CD8-positive, alpha-beta memory T cell (primary cell): Measurements from ENCODE around the gene TMEM69. TPM values are rescaled to one million over a fixed set of nuclear protein-coding genes. Genes with fewer than 3 reads are reported as not detected.

Experiments
- CTCF ChIA-PET: fragments of 350-600 bp; sonication (Branson Sonifier 250); formaldehyde crosslinking; loops from one replicate; lab custom pipeline; 2021; ENCODE audit warnings: antibody characterized with exemption; lab: Charles Lee
- POLR2A ChIA-PET: fragments of 350-600 bp; sonication (Branson Sonifier 250); formaldehyde crosslinking; loops from one replicate; lab custom pipeline; 2021; ENCODE audit warnings: antibody characterized with exemption; lab: Charles Lee
- DNase-seq, 5 donors: peaks; one replicate each; pipeline versions ENCODE4 v3.0.0 to v3.0.0-alpha.2; 2020 to 2022; ENCODE audit warnings: mixed read lengths in 1 of 5
- H3K27ac ChIP-seq: one replicate; pipeline ENCODE4 v1.7.0; 2013; ENCODE audit warnings: low read depth, mild to moderate bottlenecking, low read length, moderate library complexity
- H3K27me3 ChIP-seq: 2 replicates; pipeline ENCODE4 v1.7.0; 2013; ENCODE audit warnings: low read length, mild to moderate bottlenecking; ENCODE audit not compliant: insufficient read depth, poor library complexity, severe bottlenecking
- H3K36me3 ChIP-seq: 2 replicates; pipeline ENCODE4 v1.7.0; 2013; ENCODE audit warnings: mild to moderate bottlenecking, low read length, moderate library complexity; ENCODE audit not compliant: insufficient read depth
- H3K4me1 ChIP-seq: 2 replicates; pipeline ENCODE4 v1.7.0; 2013; ENCODE audit warnings: mild to moderate bottlenecking, low read length, moderate library complexity; ENCODE audit not compliant: insufficient read depth
- H3K4me3 ChIP-seq: 2 replicates; pipeline ENCODE4 v1.7.0; 2013; ENCODE audit warnings: mild to moderate bottlenecking, low read length
- H3K9me3 ChIP-seq: 2 replicates; pipeline ENCODE4 v1.7.0; 2013; ENCODE audit warnings: mild to moderate bottlenecking, low read length
- H3K27ac Mint-ChIP-seq, 8 donors: one replicate each; pipeline ENCODE4 v1.8.0; 2020 to 2021; ENCODE audit warnings: mixed read lengths in 8 of 8, mild to moderate bottlenecking in 6 of 8, inconsistent platforms in 3 of 8, moderate library complexity in 3 of 8
- H3K27me3 Mint-ChIP-seq, 2 donors: one replicate each; pipeline ENCODE4 v1.8.0; 2020 to 2021; ENCODE audit warnings: mixed read lengths in 2 of 2, mild to moderate bottlenecking in 1 of 2, moderate library complexity in 1 of 2
- H3K36me3 Mint-ChIP-seq, 3 donors: one replicate each; pipeline ENCODE4 v1.8.0; 2020 to 2021; ENCODE audit warnings: mixed read lengths in 3 of 3, inconsistent platforms in 1 of 3, mild to moderate bottlenecking in 1 of 3
- H3K4me1 Mint-ChIP-seq, 3 donors: one replicate each; pipeline ENCODE4 v1.8.0; 2020 to 2021; ENCODE audit warnings: mixed read lengths in 3 of 3, inconsistent platforms in 1 of 3, mild to moderate bottlenecking in 1 of 3
- H3K4me3 Mint-ChIP-seq, 7 donors: one replicate each; pipeline ENCODE4 v1.8.0; 2020 to 2021; ENCODE audit warnings: mixed read lengths in 7 of 7, mild to moderate bottlenecking in 6 of 7, moderate library complexity in 4 of 7, inconsistent platforms in 2 of 7
- H3K9me3 Mint-ChIP-seq, 5 donors: one replicate each; pipeline ENCODE4 v1.8.0; 2020 to 2022; ENCODE audit warnings: mixed read lengths in 5 of 5, mild to moderate bottlenecking in 3 of 5, moderate library complexity in 2 of 5, inconsistent platforms in 1 of 5
- polyA plus RNA-seq: library from polyadenylated mRNA; unstranded; fragments of 300-500 nt; fragmentation: Illumina TruSeq; gene quantifications from one replicate; pipeline ENCODE4 v1.2.3, GENCODE V29; 2021
- total RNA-seq, 2 experiments: library from RNA; stranded (reverse); gene quantifications; one replicate each; pipeline ENCODE4 v1.2.3, GENCODE V29; 2021

The TMEM69 gene
- total and polyA plus RNA-seq, 3 experiments from 2014 or later = 33.7 to 45.8 (median 45.2) TPM

DNA sequence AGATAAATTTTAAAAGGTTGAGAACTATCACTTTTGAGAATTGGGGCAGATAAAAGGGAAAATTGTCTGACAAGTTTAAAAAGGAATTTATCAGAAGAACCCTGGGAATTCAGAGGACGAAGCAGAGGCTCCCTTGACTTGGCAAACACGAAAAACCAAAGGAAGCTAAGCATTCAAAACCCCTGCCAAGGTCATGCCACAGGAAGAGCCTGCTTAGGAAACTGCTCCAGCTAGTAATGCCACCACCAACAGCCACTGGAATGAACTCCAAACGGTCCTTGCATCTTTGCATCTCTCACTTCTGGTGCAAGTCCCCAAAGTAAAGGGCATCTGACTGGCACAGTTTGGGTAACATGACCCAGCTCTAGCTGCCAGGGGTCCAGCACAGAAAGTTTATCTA is 8.9 kb upstream of the TMEM69 start:
- Histone ChIP-seq H3K27me3 (no peaks in the 10 kb centered on the region), H3K4me1 (peaks cover 81% of the 10 kb centered on the region), H3K4me3 (no peak overlapping the region), H3K27ac (no peak overlapping the region), H3K36me3 (peaks cover 5% of the 10 kb centered on the region), H3K9me3 (no peaks in the 10 kb centered on the region)
- POLR2A ChIA-PET = interaction anchor here (1.0 kb wide), 1 partner anchor 8 kb away, joined by 3 read pairs; no protein-coding TSS in a partner anchor
- DNase-seq = no peak
- CTCF ChIA-PET = no interaction called here
- H3K36me3 Mint-ChIP-seq = peaks cover 0 to 20% (median 0%) of the 10 kb centered on the region in 3 donors
- H3K4me3 Mint-ChIP-seq = peak overlapping the region in 4 of 7 donors; percentile 24 to 57 (median 52)
- no peaks in the 10 kb centered on the region for H3K27me3 Mint-ChIP-seq
- no peaks in the 10 kb centered on the region for H3K9me3 Mint-ChIP-seq
- H3K27ac Mint-ChIP-seq = peak overlapping the region in 7 of 8 donors; percentile 27 to 47 (median 36)
- H3K4me1 Mint-ChIP-seq = peaks cover 65 to 95% (median 88%) of the 10 kb centered on the region in 3 donors

GRCh38 chr1:45682942-45683341 is 5.0 kb upstream of the TMEM69 start:
- H3K9me3 ChIP-seq = no peaks in the 10 kb centered on the region
- Mint-ChIP-seq H3K27me3 (peaks cover 0 to 4% of the 10 kb centered on the region in 2 donors), H3K9me3 (no peaks in the 10 kb centered on the region), H3K4me3 (peak overlapping the region in 3 of 7 donors; percentile 2 to 38 (median 32)), H3K27ac (no peak overlapping the region), H3K4me1 (peaks cover 66 to 83% (median 77%) of the 10 kb centered on the region in 3 donors), H3K36me3 (peaks cover 0 to 36% (median 0%) of the 10 kb centered on the region in 3 donors)
- peaks cover 76% of the 10 kb centered on the region for H3K4me1 ChIP-seq
- DNase-seq = no peak
- H3K27me3 ChIP-seq = no peaks in the 10 kb centered on the region
- no peak overlapping the region for H3K27ac ChIP-seq
- POLR2A ChIA-PET = interaction anchor here (0.6 kb wide), 1 partner anchor 51 kb away, joined by 4 read pairs; no protein-coding TSS in a partner anchor
- H3K4me3 ChIP-seq = no peak overlapping the region
- CTCF ChIA-PET = no interaction called here
- H3K36me3 ChIP-seq = no peaks in the 10 kb centered on the region

GRCh38 chr1:45684402-45684801 is 3.6 kb upstream of the TMEM69 start:
- Histone ChIP-seq H3K4me1 (peaks cover 72% of the 10 kb centered on the region), H3K9me3 (no peaks in the 10 kb centered on the region), H3K27ac (peak overlapping the region; percentile 92), H3K4me3 (no peak overlapping the region), H3K27me3 (no peaks in the 10 kb centered on the region), H3K36me3 (no peaks in the 10 kb centered on the region)
- Mint-ChIP-seq H3K27me3 (peaks cover 0 to 7% of the 10 kb centered on the region in 2 donors), H3K4me1 (peaks cover 62 to 81% (median 70%) of the 10 kb centered on the region in 3 donors), H3K27ac (peak overlapping the region in 3 of 8 donors; percentile 52 to 87 (median 77)), H3K4me3 (peak overlapping the region; percentile 43 to 100 (median 99)), H3K9me3 (no peaks in the 10 kb centered on the region), H3K36me3 (peaks cover 0 to 40% (median 0%) of the 10 kb centered on the region in 3 donors)
- ChIA-PET POLR2A (interaction anchor here (0.8 kb wide), 1 partner anchor 100 kb away, joined by 3 read pairs; no protein-coding TSS in a partner anchor), CTCF (interaction anchor here (0.6 kb wide), 1 partner anchor 154 kb away, joined by 3 read pairs; no protein-coding TSS in a partner anchor)
- no peak for DNase-seq

GRCh38 chr1:45685308-45686014 is 2.5 kb upstream of the TMEM69 start:
- POLR2A ChIA-PET = interaction anchor here (0.8 to 1.7 kb wide), 9 partner anchors 9 to 964 kb away, joined by 3 to 11 read pairs (median 5); partner anchors contain the start of genes EIF2B3, IPP, MUTYH and NASP
- H3K36me3 ChIP-seq = no peaks in the 10 kb centered on the region
- peak overlapping the region; percentile 98 to 100 (median 99) for H3K27ac Mint-ChIP-seq

GRCh38 chr1:45686015-45686287 is 2.0 kb upstream of the TMEM69 start:
- peaks cover 59% of the 10 kb centered on the region for H3K4me1 ChIP-seq
- no peaks in the 10 kb centered on the region for H3K36me3 ChIP-seq
- ChIA-PET CTCF (interaction anchor here (0.8 to 1.4 kb wide), 5 partner anchors 9 to 674 kb away, joined by 3 read pairs; partner anchors contain the start of gene UROD), POLR2A (interaction anchor here (0.7 to 1.7 kb wide), 11 partner anchors 9 to 964 kb away, joined by 3 to 11 read pairs (median 5); partner anchors contain the start of genes EIF2B3, IPP, MUTYH and NASP)
- H3K4me3 ChIP-seq = peak overlapping the region; percentile 85
- H3K4me1 Mint-ChIP-seq = peaks cover 51 to 78% (median 64%) of the 10 kb centered on the region in 3 donors
- peak overlapping the region; percentile 98 to 100 (median 99) for H3K27ac Mint-ChIP-seq
- peaks cover 0 to 40% (median 2%) of the 10 kb centered on the region in 3 donors for H3K36me3 Mint-ChIP-seq
- H3K9me3 ChIP-seq = no peaks in the 10 kb centered on the region
- H3K27me3 Mint-ChIP-seq = peaks cover 0 to 7% of the 10 kb centered on the region in 2 donors
- H3K9me3 Mint-ChIP-seq = no peaks in the 10 kb centered on the region
- peak overlapping the region; percentile 98 to 100 (median 100) for H3K4me3 Mint-ChIP-seq
- H3K27me3 ChIP-seq = no peaks in the 10 kb centered on the region
- peak in 3 of 5 donors; percentile 47 to 80 (median 56) for DNase-seq
- H3K27ac ChIP-seq = peak overlapping the region; percentile 92

More at GRCh38 chr1:45685308-45686014, 2.5 kb upstream of the TMEM69 start:
- Mint-ChIP-seq H3K36me3 (peaks cover 0 to 42% (median 0%) of the 10 kb centered on the region in 3 donors), H3K27me3 (peaks cover 0 to 7% of the 10 kb centered on the region in 2 donors), H3K4me3 (peak overlapping the region; percentile 98 to 100 (median 100)), H3K9me3 (no peaks in the 10 kb centered on the region), H3K4me1 (peaks cover 56 to 78% (median 65%) of the 10 kb centered on the region in 3 donors)
- peak in 1 of 5 donors; percentile 5 for DNase-seq
- Histone ChIP-seq H3K27me3 (no peaks in the 10 kb centered on the region), H3K4me3 (peak overlapping the region; percentile 85), H3K27ac (peak overlapping the region; percentile 92), H3K9me3 (no peaks in the 10 kb centered on the region), H3K4me1 (peaks cover 64% of the 10 kb centered on the region)
- CTCF ChIA-PET = interaction anchor here (0.7 to 1.4 kb wide), 6 partner anchors 8 to 673 kb away, joined by 3 read pairs; partner anchors contain the start of gene UROD

- peaks cover 55% of the 10 kb centered on the region for H3K4me1 ChIP-seq
- H3K9me3 ChIP-seq = no peaks in the 10 kb centered on the region
- peak within 1 kb of the TSS; percentile 94 for H3K27ac ChIP-seq
- H3K27ac Mint-ChIP-seq = peak within 1 kb of the TSS; percentile 98 to 100 (median 99)
- no peaks in the 10 kb centered on the region for H3K27me3 ChIP-seq
- H3K9me3 Mint-ChIP-seq = no peaks in the 10 kb centered on the region
- ChIA-PET POLR2A (interaction anchor here (0.5 to 1.7 kb wide), 13 partner anchors 8 to 965 kb away, joined by 3 to 11 read pairs (median 4); partner anchors contain the start of genes EIF2B3, IPP, MUTYH and NASP), CTCF (interaction anchor here (1.0 to 1.4 kb wide), 4 partner anchors 8 to 674 kb away, joined by 3 read pairs; partner anchors contain the start of gene UROD)
- H3K36me3 ChIP-seq = no peaks in the 10 kb centered on the region
- H3K4me3 Mint-ChIP-seq = peak within 1 kb of the TSS; percentile 98 to 100 (median 100)
- DNase-seq = peak; percentile 95 to 98 (median 97)
- H3K27me3 Mint-ChIP-seq = peaks cover 0 to 7% of the 10 kb centered on the region in 2 donors
- peaks cover 48 to 74% (median 62%) of the 10 kb centered on the region in 3 donors for H3K4me1 Mint-ChIP-seq
- peaks cover 0 to 41% (median 3%) of the 10 kb centered on the region in 3 donors for H3K36me3 Mint-ChIP-seq
- peak within 1 kb of the TSS; percentile 85 for H3K4me3 ChIP-seq
These were observed 1.5 kb upstream of the TMEM69 start, which contains the start of gene GPBP1L1 for GRCh38 chr1:45686288-45687013. Gene GPBP1L1, minus strand, starts transcription at chr1:45686533. Its CDS starts 27,446 bp downstream, at chr1:45659087.
